Fibroblast of lung (primary cell): Measurements from ENCODE around the gene SULT1A1. TPM values are rescaled to one million over a fixed set of nuclear protein-coding genes. Genes with fewer than 3 reads are reported as not detected.
"Not testable (repeated sequence)": the region's sequence is repeated elsewhere in the genome, so short reads cannot be mapped to it uniquely, and the experiment has no call there.

Experiments
- DNase-seq, 2 donors: peaks; one replicate each; pipeline versions ENCODE4 v3.0.0 to v3.0.0-alpha.2; 2010; ENCODE audit warnings: low read depth in 2 of 2
- H2AFZ ChIP-seq: 2 replicates; pipeline ENCODE4 v1.5.1; 2012; ENCODE audit warnings: low read length, control low read depth, inconsistent platforms
- H3K27ac ChIP-seq: 2 replicates; pipeline ENCODE4 v1.5.1; 2011; ENCODE audit warnings: low read length, control low read depth; ENCODE audit not compliant: insufficient read depth
- H3K27me3 ChIP-seq: 2 replicates; pipeline ENCODE4 v1.5.1; 2011; ENCODE audit warnings: mild to moderate bottlenecking, low read length; ENCODE audit not compliant: control insufficient read depth, insufficient read depth
- H3K36me3 ChIP-seq: 2 replicates; pipeline ENCODE4 v1.5.1; 2011; ENCODE audit warnings: low read length; ENCODE audit not compliant: control insufficient read depth, insufficient read depth
- H3K4me1 ChIP-seq: 2 replicates; pipeline ENCODE4 v1.5.1; 2011; ENCODE audit warnings: low read length; ENCODE audit not compliant: control insufficient read depth, insufficient read depth; ENCODE audit errors: extremely low read depth
- H3K4me2 ChIP-seq: 2 replicates; pipeline ENCODE4 v1.5.1; 2011; ENCODE audit warnings: low read length, control low read depth; ENCODE audit not compliant: insufficient read depth; ENCODE audit errors: extremely low read depth
- H3K4me3 ChIP-seq, 4 experiments: fragments of 200-600 bp in 1 of 4; sonication (generic) in 1 of 4; replicated peaks in 1 of 4; 2 replicates each; pipeline ENCODE4 v1.5.1; 2011 to 2016; ENCODE audit warnings: low read length in 4 of 4, low read depth in 3 of 4, mild to moderate bottlenecking in 3 of 4, control low read depth in 2 of 4, inconsistent platforms in 1 of 4, mixed read lengths in 1 of 4; ENCODE audit not compliant: insufficient read depth in 1 of 4; ENCODE audit errors: control extremely low read depth in 1 of 4
- H3K79me2 ChIP-seq: 2 replicates; pipeline ENCODE4 v1.5.1; 2012; ENCODE audit warnings: mild to moderate bottlenecking, low read length, inconsistent platforms; ENCODE audit not compliant: control insufficient read depth, insufficient read depth
- H3K9ac ChIP-seq: 2 replicates; pipeline ENCODE4 v1.5.1; 2011; ENCODE audit warnings: mild to moderate bottlenecking, low read length, control low read depth; ENCODE audit not compliant: insufficient read depth
- H3K9me3 ChIP-seq: 2 replicates; pipeline ENCODE4 v1.5.1; 2012; ENCODE audit warnings: low read depth, low read length; ENCODE audit not compliant: control insufficient read depth, insufficient read depth
- H4K20me1 ChIP-seq: 2 replicates; pipeline ENCODE4 v1.5.1; 2011; ENCODE audit warnings: low read length; ENCODE audit not compliant: control insufficient read depth, insufficient read depth; ENCODE audit errors: extremely low read depth
- EZH2 ChIP-seq: IDR thresholded peaks from 2 replicates; pipeline ENCODE4 v1.5.1; 2012; ENCODE audit warnings: low read length, control low read depth, mild to moderate bottlenecking; ENCODE audit errors: missing control alignments
- polyA plus RNA-seq, 2 donors: library from polyadenylated mRNA; depleted of rRNA in 1 of 2; stranded (reverse) in 1 of 2; unstranded in 1 of 2; fragments of >200 nt; gene quantifications; 2 replicates each; pipeline ENCODE4 v1.2.1, GENCODE V29; 2011 to 2012; ENCODE audit warnings: missing spikeins in 1 of 2
- total RNA-seq: library from RNA; depleted of rRNA; stranded (reverse); fragments of >200 nt; gene quantifications from 2 replicates; pipeline ENCODE4 v1.2.1, GENCODE V29; 2014
- TF ChIP-seq, protein P1 (sequence below), 2 donors: IDR thresholded peaks in 1 of 2; conservative IDR thresholded peaks in 1 of 2; 1 replicate in 1 of 2; 2 replicates in 1 of 2; pipeline ENCODE4 v1.5.1; 2011 to 2012; ENCODE audit warnings: low read length in 2 of 2, control low read depth in 1 of 2, inconsistent platforms in 1 of 2, low read depth in 1 of 2, mild to moderate bottlenecking in 1 of 2

SULT1A1 gene
- total and polyA plus RNA-seq, 2 donors (not counting 1 experiment from before 2014, with no cell fraction given), result 1.3 to 1.7 TPM

- H3K9ac ChIP-seq, H3K27ac ChIP-seq, H3K4me2 ChIP-seq, DNase-seq, H3K36me3 ChIP-seq, H4K20me1 ChIP-seq, H3K4me1 ChIP-seq, H3K4me3 ChIP-seq, H3K9me3 ChIP-seq, H3K79me2 ChIP-seq, H2AFZ ChIP-seq, H3K27me3 ChIP-seq: not testable (repeated sequence)
Measured at GRCh38 chr16:28630905-28631304, 21.1 kb upstream of the SULT1A1 start.

- no peak overlapping the region for H3K27ac ChIP-seq
- H3K36me3 ChIP-seq, result no peaks in the 10 kb centered on the region
- H3K79me2 ChIP-seq, result no peaks in the 10 kb centered on the region
- H2AFZ ChIP-seq, result peak overlapping the region; percentile 53
- peak overlapping the region; percentile 64 for H3K4me2 ChIP-seq
- H3K27me3 ChIP-seq, result peaks cover 5% of the 10 kb centered on the region
- TF ChIP-seq, protein P1, sequence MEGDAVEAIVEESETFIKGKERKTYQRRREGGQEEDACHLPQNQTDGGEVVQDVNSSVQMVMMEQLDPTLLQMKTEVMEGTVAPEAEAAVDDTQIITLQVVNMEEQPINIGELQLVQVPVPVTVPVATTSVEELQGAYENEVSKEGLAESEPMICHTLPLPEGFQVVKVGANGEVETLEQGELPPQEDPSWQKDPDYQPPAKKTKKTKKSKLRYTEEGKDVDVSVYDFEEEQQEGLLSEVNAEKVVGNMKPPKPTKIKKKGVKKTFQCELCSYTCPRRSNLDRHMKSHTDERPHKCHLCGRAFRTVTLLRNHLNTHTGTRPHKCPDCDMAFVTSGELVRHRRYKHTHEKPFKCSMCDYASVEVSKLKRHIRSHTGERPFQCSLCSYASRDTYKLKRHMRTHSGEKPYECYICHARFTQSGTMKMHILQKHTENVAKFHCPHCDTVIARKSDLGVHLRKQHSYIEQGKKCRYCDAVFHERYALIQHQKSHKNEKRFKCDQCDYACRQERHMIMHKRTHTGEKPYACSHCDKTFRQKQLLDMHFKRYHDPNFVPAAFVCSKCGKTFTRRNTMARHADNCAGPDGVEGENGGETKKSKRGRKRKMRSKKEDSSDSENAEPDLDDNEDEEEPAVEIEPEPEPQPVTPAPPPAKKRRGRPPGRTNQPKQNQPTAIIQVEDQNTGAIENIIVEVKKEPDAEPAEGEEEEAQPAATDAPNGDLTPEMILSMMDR (conservative IDR thresholded peaks at IDR 0.05 in 1 of 2, IDR thresholded peaks at IDR 0.05 in 1 of 2; ENCODE audit: low read depth in 1 of 2, low read length in 2 of 2), result no peak
- TF ChIP-seq EZH2, result no peak
- no peaks in the 10 kb centered on the region for H3K9me3 ChIP-seq
- H4K20me1 ChIP-seq, result no peaks in the 10 kb centered on the region
- peak overlapping the region in 1 of 4 experiments; percentile 4 for H3K4me3 ChIP-seq
- no peak overlapping the region for H3K9ac ChIP-seq
- peak in 1 of 2 donors; percentile 17 for DNase-seq
- no peaks in the 10 kb centered on the region for H3K4me1 ChIP-seq
Measured at GRCh38 chr16:28623172-28623711, 13.4 kb upstream of the SULT1A1 start.

- H4K20me1 ChIP-seq, H2AFZ ChIP-seq, H3K4me3 ChIP-seq, H3K36me3 ChIP-seq, H3K27ac ChIP-seq, H3K27me3 ChIP-seq, H3K9ac ChIP-seq, H3K4me2 ChIP-seq, H3K79me2 ChIP-seq, DNase-seq, H3K4me1 ChIP-seq, H3K9me3 ChIP-seq: not testable (repeated sequence)
Measured at GRCh38 chr16:28622532-28623171, 12.8 kb upstream of the SULT1A1 start.

DNA sequence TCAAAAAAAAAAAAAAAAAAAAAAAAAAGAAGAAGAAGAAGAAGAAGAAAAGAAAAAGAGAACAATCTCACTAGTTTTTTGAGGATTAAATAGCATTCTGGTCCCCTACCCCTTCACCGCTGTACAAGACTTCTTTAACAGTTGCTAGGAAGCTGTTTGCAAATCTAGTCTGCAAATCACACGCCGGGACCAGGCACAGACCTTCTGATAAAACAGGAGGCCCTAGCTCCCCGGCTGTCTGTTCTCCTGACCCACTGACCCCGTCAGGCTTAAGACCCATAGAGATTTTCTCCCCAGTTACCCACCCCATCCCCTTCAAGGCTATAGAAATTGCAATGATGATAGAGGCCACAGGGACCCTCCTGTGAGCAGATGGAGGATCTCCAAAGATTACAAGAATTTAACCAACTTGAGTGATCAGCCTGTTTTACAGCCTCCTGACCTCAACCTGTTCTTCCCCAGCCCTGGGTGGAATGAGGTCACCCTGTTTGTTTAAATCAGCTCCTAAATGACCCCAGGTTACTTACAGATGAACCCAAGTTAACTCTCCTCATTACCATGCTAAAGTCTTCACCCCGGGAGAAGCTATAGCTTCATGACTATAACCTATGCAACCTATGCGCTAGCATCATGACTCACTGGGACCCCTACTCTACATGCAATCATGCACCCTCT, 11.8 kb upstream of the SULT1A1 start:
- Histone ChIP-seq H3K27me3 (peaks cover 5% of the 10 kb centered on the region), H3K4me2 (no peak overlapping the region), H3K9ac (no peak overlapping the region), H3K79me2 (no peaks in the 10 kb centered on the region), H4K20me1 (no peaks in the 10 kb centered on the region), H2AFZ (no peak overlapping the region), H3K36me3 (no peaks in the 10 kb centered on the region), H3K4me3 (no peak overlapping the region), H3K9me3 (no peaks in the 10 kb centered on the region), H3K4me1 (no peaks in the 10 kb centered on the region), H3K27ac (no peak overlapping the region)
- no peak for TF ChIP-seq EZH2
- TF ChIP-seq, protein P1 (conservative IDR thresholded peaks at IDR 0.05 in 1 of 2, IDR thresholded peaks at IDR 0.05 in 1 of 2; ENCODE audit: low read depth in 1 of 2, low read length in 2 of 2), result no peak
- no peak for DNase-seq

GRCh38 chr16:28620316-28620715, 10.5 kb upstream of the SULT1A1 start:
- not testable (repeated sequence) for H2AFZ ChIP-seq, DNase-seq

More at GRCh38 chr16:28620316-28620715, 10.5 kb upstream of the SULT1A1 start:
- not testable (repeated sequence) for H3K9me3 ChIP-seq, H3K27me3 ChIP-seq, H3K4me3 ChIP-seq, H3K79me2 ChIP-seq, H3K4me2 ChIP-seq, H3K27ac ChIP-seq, H3K36me3 ChIP-seq, H3K4me1 ChIP-seq, H3K9ac ChIP-seq, H4K20me1 ChIP-seq
